Measurements from ENCODE around the gene FCHSD2.

DNA sequence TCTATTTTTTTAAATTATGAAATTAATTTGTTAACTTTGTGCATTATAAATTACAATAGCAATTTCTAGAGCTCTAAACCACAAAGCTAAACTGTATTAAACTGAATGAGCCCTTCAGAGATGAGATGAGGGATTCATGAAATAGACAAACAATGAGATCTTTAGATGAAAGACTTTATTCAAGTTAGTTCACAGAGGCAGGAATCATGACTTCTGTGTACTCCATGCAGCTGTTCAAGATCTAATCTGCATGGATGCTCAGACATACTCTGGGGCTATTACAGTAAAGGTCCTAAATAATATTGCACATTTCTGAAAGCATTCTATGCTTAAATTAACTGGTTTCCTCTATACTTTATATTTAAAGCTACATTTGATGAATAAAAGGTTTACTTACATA is 122.7 kb downstream of the FCHSD2 start:
- TF ChIP-seq CTCF (conservative IDR thresholded peaks at IDR 0.05) (no peak), EZH2 (IDR thresholded peaks at IDR 0.05; ENCODE audit: low read depth) (no peak)

All from PC-9 (cell line).